GM18861 (cell line): ENCODE measurements around the gene WDR77.

Experiments
- ATAC-seq: cut with Tn5 transposase; IDR thresholded peaks from one replicate; pipeline ENCODE4 v1.9.1; 2021; ENCODE audit not compliant: unreplicated experiment

WDR77 gene

DNA sequence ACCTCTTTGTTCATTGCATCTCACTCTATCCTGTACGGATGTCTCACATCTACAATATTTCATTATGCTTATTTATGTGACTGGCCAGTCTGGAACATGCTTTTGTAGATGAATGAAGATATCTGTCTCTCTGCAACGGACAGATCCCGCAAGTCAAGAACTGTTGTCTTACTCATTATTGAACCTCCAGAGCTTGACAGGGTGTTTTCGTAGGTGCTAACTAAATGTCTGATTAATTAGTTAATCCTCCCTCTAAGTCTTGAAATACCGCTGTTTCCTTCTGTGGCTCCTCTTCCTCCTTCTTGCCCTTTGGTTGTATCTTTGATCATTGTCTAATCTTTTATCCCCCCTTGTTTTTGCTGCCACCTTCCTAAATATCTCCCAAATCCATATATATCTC lies 21.5 kb upstream of the WDR77 start:
- no peak for ATAC-seq

DNA sequence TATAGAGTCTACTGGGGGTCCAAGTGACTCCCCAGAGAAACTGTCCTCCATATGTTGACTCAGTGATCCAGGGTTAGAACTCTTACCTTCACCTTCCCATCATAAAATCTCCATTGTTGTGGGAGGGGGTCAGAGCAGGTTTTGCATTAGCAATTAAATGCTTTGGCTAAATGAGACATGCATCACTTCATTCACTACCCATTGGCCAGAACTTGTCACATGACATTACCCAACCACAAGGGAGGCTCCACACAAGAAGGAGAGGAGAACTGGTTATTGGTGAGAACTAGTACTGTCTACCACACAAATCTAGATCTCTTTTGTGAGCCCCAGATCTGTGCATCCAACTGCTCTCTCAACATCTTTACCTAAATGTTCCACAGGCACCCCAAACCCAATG lies 20.5 kb upstream of the WDR77 start:
- no peak for ATAC-seq

DNA sequence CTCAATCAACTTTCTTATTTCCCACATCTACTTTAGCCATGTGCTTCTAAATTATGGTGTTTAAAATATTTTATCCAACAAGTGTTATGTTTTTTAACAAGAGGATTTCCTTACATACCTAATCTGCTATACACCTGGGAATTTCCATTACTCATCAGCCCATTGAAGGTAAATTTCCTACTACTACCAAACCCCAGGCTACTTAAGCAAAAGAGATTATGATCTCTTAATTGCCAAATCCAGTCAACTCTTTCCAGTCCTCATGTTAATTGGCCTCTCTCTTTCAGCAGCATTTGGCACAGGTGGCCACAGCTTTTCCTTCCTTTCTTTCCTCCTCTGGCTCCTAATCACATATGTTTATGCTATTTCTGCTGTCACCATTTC lies 19.7 kb upstream of the WDR77 start:
- ATAC-seq = no peak

DNA sequence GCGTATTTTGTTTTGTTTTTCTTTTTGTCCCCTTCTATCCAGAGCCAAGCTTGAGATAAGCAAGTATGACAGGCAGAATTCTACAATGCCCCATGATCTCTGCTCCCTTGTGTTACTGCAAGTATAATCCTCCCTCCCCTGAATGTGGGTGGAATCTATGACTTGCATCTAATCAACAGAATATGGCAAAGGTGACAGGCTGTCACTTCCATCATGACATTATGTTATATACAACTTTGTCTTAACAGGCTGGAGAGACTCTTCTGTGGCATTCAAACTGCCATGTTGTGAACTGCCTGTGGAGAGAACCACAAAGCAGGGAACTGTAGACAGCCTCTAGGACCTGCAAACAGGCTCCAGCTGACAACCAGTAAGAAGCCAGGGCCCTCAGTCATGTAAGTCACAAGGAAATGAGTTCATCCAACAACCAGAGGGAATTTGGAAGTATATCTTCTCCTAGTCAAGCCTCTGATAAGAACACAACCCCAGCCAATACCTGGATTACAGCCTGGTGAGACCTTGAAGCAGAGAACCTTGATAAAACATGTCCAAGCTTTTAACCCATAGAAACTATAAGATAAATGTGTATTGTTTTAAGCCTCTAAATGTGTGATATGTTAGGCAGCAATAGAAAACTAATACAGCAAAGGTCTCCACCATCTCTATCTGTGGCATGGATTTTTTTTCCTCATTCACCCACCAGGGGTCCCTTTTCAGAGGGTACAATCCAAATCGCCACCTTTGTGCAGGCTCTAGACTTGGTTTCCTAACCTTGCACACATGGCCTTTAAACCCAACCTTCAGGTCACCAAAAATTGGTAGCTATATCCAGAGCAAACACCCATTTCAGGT lies 19.0 kb upstream of the WDR77 start:
- ATAC-seq = no peak

DNA sequence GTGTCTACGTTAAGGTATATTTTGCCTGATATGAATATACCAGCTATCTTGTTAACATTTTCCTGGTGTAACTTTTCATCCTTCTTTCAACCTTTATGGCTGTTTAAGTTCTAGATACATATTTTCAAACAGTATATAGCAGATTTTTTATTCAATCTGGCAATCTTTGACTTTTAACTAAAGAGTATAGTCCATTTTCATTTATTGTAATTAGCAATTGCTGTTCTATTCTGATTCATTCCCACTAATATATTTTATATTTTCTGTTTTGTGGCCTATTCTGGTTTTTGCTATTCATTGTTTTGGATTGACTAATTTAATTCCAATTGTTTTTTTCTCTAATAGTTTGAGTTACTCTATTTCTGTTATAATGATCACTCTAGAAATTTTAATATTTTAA lies 17.4 kb upstream of the WDR77 start:
- ATAC-seq = no peak

DNA sequence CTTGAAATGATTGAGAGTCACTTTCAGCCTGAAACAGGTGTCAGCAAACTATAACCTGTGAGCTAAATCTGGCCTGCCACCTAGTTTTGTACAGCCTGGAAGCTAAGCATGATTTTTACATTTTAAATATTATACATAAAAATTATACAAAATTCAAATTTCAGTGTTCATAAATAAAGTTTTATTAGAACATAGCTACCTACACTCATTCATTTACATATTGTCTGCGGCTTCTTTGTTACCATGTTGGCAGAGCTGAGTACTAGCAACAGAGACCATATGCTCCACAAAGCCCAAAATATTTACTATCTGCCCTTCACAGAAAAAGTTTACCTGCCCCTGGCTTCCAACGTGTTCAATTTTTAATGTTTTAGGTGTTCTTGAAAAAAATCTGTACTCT lies 16.7 kb upstream of the WDR77 start:
- ATAC-seq = no peak

DNA sequence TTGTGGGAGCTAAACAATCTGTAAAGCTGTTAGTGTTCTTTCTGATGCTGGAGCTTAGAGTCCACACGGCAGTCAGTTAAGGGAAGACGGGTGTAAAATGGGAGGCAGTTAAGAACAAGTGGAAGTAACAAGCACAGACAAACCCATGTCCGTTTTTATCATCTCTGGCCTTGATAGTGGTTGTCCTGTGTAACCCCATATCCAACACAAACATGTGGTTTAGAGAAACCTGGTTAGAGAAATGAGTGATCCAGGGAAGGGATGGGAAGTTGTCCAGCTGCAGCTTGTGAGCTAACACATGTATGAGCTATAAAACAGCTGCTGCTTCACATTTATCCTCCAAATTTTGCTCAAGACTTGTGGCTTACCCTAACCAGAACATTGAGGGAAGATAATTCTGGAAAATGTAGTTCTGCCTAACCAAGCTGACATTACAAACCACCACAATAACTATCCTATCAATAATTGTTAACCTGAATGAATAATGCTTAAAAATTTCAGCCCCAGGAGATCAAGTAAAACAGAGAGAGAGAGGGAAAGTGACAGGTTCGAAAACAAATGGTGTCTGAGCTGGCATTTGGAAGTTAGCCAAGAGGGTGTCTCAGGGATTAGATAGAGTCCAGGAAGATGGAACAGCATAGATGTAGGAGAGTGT lies 14.1 kb upstream of the WDR77 start:
- ATAC-seq = no peak

DNA sequence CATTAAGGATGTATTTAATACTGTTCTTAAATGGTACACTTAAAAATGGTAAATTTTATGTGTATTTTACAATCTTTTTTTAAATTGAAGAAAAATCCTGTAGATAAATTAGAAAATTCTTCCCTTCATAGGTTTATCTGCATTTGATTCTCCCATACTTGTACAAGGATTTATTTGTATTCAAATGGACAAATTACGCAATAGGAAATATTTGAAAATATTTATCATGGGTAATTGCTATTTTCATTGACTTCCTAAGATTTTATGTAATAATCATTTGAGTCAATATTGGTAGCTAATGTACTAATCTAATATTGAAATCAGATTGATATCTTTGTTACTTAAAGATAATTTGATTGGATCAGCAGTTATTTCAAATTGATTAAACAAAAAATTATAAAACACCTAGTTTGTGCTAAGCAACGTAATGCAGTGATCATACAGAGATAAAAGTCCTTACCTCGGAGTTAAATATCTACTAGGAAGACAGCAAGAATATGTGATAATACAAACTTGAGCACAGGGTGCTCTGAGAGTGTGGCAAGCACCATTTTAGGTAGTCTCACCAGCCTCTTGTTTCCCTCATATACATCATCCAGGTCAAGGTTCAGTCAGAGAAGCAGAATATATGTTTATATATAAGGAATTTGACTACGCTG lies 13.4 kb upstream of the WDR77 start:
- ATAC-seq = no peak

DNA sequence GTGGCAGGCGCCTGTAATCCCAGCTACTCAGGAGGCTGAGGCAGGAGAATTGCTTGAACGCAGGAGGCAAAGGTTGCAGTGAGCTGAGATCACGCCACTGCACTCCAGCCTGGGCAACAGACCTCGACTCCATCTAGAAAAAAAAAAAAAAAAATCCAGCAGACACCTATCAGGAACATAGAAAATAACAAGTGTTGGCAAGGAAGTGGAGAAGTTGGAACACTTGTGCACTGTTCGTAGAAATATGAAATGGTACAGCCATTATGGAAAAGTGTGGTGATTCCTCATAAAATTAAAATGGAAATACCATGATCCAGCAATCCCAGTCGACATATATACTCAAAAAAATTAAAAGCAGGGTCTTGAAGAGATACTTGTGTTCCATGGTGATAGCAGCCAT lies 12.7 kb upstream of the WDR77 start:
- no peak for ATAC-seq

DNA sequence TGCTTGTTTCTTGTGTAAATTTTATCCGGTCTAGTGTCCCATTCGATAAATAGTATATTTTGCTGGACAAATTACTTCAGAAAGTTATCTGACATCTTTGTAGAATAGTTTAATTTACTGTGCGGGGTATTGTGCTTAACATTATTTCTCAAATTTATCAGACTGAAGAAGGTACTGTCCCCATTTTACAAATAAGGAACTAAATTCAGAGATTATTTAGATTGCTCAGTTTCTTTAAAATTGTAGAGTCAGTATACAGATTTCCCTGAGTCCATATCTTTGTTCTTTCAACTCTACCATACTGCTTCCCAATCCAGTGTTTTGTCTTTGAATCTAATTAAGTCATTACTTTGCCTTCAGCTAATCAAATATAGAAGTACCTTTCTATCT lies 6.6 kb upstream of the WDR77 start:
- no peak for ATAC-seq

DNA sequence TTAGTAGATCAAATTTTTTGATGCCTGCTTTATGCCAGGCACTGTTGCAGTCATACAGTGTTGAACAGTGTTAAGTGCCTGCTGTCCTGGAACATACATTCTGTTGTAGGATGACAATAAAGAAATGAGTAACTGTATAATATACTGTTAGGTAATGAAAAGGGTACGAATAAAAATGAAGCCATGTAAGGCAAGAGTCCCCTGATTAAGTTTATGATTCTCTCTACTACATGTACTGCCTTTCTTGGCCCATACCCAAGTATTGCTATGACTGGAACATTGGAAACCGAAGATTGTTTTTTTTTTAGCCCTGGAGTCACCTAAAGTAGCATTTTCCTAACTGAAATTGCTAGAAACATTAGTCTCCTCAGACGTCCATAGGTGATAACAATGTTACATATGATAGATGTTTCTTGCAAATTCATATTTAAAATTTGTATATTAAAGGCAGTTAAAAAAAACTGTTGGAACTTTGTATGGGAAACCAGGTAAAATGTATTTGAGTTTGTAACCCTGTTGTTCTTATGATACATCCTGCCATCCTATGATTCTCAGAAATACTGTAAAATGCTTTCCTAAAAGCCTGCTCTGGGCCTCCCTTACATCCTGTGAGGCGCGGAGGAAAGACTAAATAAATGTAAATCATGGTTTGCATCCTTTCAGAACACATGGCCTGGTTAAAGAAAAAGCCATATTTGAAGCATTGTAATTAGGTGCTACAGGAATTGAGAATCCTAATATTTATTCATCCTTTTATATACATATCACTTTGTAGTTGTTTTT lies 6.0 kb upstream of the WDR77 start:
- no peak for ATAC-seq

DNA sequence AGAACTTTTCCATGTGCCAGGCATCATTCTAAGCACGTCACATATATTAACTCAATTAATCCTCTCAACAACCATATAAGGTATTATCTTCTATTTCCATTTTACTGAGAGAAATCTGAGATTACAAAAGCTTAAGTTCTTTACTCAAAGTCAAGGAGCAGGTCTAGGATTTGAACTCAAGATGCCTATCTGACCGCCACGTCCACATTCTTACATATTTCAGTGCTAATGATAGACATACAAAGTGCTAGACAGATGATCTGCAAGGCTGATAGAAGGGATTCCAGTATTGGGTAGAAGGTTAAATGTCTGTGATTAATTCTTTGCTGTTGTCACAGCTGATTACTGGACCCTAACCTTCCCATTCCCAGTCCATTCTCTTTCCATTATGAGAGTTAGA lies 4.7 kb upstream of the WDR77 start:
- ATAC-seq = no peak

DNA sequence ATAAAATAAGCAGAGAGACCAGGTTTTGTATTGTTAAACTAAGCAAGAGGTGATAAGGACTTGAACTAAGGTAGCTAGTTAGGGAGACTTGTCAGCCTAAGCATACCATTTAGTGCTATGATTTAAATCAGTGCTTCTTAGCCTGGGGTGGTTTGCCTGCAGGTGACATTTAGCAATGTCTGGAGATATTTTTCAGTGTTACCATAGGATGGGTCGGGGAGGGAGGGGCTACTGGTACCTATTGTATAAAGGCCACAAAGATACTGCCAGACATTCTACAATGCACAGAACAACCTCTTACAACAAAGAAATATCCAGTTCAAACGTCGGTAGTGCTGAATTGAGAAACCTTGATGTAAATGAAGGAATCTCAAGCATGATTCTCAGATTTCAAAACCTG lies 3.5 kb upstream of the WDR77 start:
- ATAC-seq = no peak

DNA sequence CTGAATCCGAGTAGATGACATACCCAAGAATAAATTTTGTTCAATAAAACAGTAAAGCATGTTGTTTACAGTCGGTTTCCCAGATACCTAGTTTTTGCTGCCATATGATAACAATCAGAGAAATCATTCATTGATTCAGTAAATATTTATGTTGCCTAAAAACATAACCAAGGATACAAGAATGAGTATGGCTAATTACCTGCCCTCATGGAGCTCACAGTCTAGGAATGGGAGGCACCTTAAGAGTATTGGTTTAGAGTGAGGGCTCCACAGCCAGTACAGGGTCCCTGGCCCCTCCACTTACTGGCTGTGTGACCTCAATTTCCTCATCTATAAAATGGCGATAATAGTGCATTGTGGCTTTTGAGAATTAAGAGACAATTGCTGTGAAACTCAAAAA lies 1.1 kb upstream of the WDR77 start:
- no peak for ATAC-seq

DNA sequence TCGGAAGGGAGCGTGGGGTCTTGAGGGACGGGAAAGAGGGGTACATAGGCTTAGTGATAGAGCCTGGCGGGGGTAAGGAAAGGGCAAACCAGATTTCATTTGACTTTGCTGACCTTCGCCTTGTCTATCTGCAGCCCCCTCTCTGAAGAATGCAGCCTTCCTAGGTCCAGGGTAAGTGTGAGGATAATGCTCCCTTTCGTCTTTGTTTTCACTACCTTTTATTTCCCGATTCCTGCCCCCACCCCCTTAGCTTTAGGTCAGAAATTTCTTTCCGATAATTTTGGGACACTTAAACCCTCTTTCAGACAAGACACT lies 604 bp upstream of the WDR77 start:
- no peak for ATAC-seq

DNA sequence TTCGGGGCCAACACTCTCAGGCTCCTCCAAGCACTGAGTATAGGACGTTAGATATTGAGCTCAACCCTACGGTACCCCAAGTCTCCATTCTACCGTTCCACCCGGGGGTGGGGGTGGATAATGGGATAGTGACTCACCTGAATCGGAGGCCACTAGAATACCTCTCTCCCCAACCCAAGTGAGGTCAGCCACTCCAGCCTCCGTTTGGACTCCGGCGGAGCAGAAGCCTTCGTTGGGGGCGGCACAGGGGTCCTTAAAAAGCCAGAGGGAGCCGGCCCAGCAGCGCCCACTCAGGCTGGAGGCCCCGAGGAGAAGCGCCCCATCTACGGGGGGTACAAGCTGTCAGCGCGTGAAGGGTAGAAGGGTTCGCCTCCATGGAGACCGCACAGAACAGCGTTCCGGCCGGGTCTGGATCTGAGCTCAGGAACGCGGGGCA lies 556 bp downstream of the WDR77 start:
- no peak for ATAC-seq

DNA sequence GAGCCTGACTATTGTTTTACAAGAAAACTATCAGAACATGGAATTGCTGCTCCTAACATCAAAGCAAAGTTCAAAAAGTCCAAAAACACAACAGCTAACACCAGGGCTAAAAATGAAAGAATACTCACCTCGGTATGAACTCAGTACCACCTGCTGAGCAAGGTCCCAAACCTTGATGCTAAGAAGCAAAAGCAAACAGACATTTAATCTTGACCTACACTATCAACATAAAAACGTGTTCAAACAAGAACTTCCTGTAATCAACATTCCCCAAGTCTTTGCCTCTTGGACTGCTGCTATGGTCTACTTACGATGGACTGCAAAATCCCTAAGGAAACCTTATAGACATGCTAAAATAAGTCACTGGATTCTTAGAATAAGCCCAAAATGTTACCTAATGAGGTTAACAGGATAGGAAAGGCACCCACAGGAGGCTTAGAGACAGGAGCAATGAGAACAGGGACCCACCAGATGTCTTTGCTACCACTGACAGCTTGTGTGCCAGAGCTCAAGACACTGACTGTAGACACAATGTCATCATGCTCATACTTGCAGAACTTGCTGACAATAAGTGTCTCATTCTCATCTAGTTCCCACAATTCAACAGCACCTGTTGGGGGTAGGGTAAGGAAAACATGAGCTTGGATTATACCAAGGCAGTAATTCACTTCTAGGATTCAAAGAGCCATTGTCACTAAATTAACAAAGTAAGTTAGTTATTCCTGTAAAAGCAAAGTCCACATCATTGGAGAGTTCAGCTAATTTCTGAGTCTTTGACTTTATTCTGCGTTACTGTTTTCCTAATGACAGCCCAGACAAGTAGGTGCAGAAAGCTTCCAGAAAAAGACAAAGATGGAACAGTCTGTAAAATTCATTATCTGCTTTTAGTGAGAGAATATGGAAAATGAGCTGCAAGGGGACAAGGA lies 1.8 kb downstream of the WDR77 start:
- no peak for ATAC-seq

DNA sequence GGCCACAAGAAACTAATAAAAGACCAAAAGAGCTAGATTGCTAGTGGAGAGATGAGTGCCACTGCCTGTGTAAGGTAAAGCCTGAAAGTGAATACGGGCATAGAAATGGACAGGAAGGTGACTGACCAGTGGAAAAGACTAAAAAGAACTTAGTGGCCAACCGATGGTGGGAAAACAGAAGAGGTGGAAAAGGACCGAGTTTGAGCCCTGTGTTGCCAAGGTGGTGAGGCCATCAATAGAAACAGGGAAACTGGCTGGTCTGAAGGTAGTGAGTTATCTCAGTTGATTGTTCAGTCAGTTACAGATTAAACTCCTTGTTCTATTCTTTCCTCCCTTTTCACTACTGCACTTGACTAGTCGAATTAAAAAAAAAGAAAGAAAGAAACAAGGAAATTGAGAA lies 2.5 kb downstream of the WDR77 start:
- ATAC-seq = no peak

DNA sequence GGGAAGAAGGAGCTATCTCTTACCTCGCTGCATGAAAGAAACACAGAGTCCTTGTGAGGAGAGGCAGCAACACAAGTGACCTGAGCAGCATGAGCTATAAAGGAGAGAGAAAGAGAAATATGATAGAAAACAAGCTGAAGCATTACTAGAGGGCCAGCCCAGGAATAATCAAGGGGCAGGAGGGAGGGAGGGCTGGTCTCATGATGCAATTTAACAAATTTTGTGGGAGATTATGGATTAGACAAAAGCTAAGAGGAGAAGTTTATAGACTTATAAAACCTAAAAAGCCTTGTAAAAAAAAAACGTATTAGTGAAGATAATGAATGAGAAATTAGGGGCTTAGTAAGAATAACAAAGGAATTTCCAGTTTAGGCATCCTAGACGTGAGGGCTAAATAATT lies 5.0 kb downstream of the WDR77 start:
- ATAC-seq = no peak

DNA sequence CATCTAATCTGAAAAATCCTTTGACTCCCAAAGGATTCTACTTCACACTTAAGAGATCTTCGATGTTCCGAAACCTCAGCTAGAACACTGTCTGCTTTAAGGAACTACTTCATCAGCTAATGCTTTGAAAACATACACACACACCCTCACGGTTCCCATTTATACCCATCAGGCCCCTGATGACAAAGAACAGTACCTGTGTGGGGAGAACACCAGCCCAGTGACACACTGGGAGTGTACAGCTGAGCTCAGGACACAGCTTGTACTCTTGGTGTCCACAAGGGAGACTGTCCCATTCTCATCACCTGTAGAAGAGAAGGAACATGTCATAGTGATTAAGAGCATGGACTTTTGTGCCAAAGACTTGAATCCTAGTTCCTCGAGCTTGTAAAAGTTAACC lies 6.6 kb downstream of the WDR77 start:
- no peak for ATAC-seq
